Measurements from ENCODE around the gene FKRP. TPM values are rescaled to one million over a fixed set of nuclear protein-coding genes. Genes with fewer than 3 reads are reported as not detected.
"Not testable (repeated sequence)": the region's sequence is repeated elsewhere in the genome, so short reads cannot be mapped to it uniquely, and the experiment has no call there.

The FKRP gene
- total RNA-seq, 1 donor from 2014 or later: 37.7 TPM

GRCh38 chr19:46772170-46773017 is 26.5 kb downstream of the FKRP start:
- H3K27me3 Mint-ChIP-seq (ENCODE audit: unreplicated experiment): no peaks in the 10 kb centered on the region

GRCh38 chr19:46773018-46773399 is 27.2 kb downstream of the FKRP start:
- TF ChIP-seq CTCF (IDR thresholded peaks at IDR 0.05): no peak
- no peak overlapping the region for H3K4me3 Mint-ChIP-seq (ENCODE audit: unreplicated experiment)
- peaks cover 8% of the 10 kb centered on the region for H3K4me1 Mint-ChIP-seq (ENCODE audit: unreplicated experiment)
- H3K9me3 Mint-ChIP-seq (ENCODE audit: unreplicated experiment): no peaks in the 10 kb centered on the region
- no peak for DNase-seq (ENCODE audit: extremely low spot score, unreplicated experiment)
- H3K27me3 Mint-ChIP-seq (ENCODE audit: unreplicated experiment): no peaks in the 10 kb centered on the region
- H3K27ac Mint-ChIP-seq (ENCODE audit: unreplicated experiment): peak overlapping the region; percentile 31
- H3K36me3 Mint-ChIP-seq (ENCODE audit: unreplicated experiment): peaks cover 28% of the 10 kb centered on the region

More at GRCh38 chr19:46772170-46773017, 26.5 kb downstream of the FKRP start:
- no peak for DNase-seq (ENCODE audit: extremely low spot score, unreplicated experiment)
- H3K9me3 Mint-ChIP-seq (ENCODE audit: unreplicated experiment): no peaks in the 10 kb centered on the region
- H3K27ac Mint-ChIP-seq (ENCODE audit: unreplicated experiment): peak overlapping the region; percentile 41
- no peak for TF ChIP-seq CTCF (IDR thresholded peaks at IDR 0.05)
- H3K4me3 Mint-ChIP-seq (ENCODE audit: unreplicated experiment): no peak overlapping the region
- peaks cover 25% of the 10 kb centered on the region for H3K36me3 Mint-ChIP-seq (ENCODE audit: unreplicated experiment)
- H3K4me1 Mint-ChIP-seq (ENCODE audit: unreplicated experiment): peaks cover 8% of the 10 kb centered on the region

GRCh38 chr19:46775642-46776258 is 29.9 kb downstream of the FKRP start:
- no peak overlapping the region for H3K27ac Mint-ChIP-seq (ENCODE audit: unreplicated experiment)
- TF ChIP-seq CTCF (IDR thresholded peaks at IDR 0.05): no peak
- H3K36me3 Mint-ChIP-seq (ENCODE audit: unreplicated experiment): peaks cover 38% of the 10 kb centered on the region
- peaks cover 2% of the 10 kb centered on the region for H3K4me1 Mint-ChIP-seq (ENCODE audit: unreplicated experiment)
- H3K27me3 Mint-ChIP-seq (ENCODE audit: unreplicated experiment): no peaks in the 10 kb centered on the region
- H3K9me3 Mint-ChIP-seq (ENCODE audit: unreplicated experiment): no peaks in the 10 kb centered on the region
- no peak for DNase-seq (ENCODE audit: extremely low spot score, unreplicated experiment)
- no peak overlapping the region for H3K4me3 Mint-ChIP-seq (ENCODE audit: unreplicated experiment)

- H3K36me3 Mint-ChIP-seq (ENCODE audit: unreplicated experiment): peaks cover 47% of the 10 kb centered on the region
- no peak overlapping the region for H3K4me3 Mint-ChIP-seq (ENCODE audit: unreplicated experiment)
- no peak for TF ChIP-seq CTCF (IDR thresholded peaks at IDR 0.05)
- H3K4me1 Mint-ChIP-seq (ENCODE audit: unreplicated experiment): peaks cover 12% of the 10 kb centered on the region
- H3K27ac Mint-ChIP-seq (ENCODE audit: unreplicated experiment): no peak overlapping the region
- H3K9me3 Mint-ChIP-seq (ENCODE audit: unreplicated experiment): no peaks in the 10 kb centered on the region
- DNase-seq (ENCODE audit: extremely low spot score, unreplicated experiment): no peak
- no peaks in the 10 kb centered on the region for H3K27me3 Mint-ChIP-seq (ENCODE audit: unreplicated experiment)
These were observed 31.4 kb downstream of the FKRP start for GRCh38 chr19:46776927-46777911.

GRCh38 chr19:46777956-46778645 is 32.2 kb downstream of the FKRP start:
- H3K27me3 Mint-ChIP-seq (ENCODE audit: unreplicated experiment); H3K27ac Mint-ChIP-seq (ENCODE audit: unreplicated experiment); H3K9me3 Mint-ChIP-seq (ENCODE audit: unreplicated experiment); DNase-seq (ENCODE audit: extremely low spot score, unreplicated experiment); H3K4me3 Mint-ChIP-seq (ENCODE audit: unreplicated experiment): not testable (repeated sequence)
- Mint-ChIP-seq H3K4me1 (ENCODE audit: unreplicated experiment) (peaks cover 20% of the 10 kb centered on the region), H3K36me3 (ENCODE audit: unreplicated experiment) (peaks cover 49% of the 10 kb centered on the region)

All from osteocyte (in vitro differentiated cells).